ENCODE data around the gene CLECL1.

GRCh38 chr12:9730591-9730990 is 2.3 kb downstream of the CLECL1 start:
- TF ChIP-seq, protein P1, sequence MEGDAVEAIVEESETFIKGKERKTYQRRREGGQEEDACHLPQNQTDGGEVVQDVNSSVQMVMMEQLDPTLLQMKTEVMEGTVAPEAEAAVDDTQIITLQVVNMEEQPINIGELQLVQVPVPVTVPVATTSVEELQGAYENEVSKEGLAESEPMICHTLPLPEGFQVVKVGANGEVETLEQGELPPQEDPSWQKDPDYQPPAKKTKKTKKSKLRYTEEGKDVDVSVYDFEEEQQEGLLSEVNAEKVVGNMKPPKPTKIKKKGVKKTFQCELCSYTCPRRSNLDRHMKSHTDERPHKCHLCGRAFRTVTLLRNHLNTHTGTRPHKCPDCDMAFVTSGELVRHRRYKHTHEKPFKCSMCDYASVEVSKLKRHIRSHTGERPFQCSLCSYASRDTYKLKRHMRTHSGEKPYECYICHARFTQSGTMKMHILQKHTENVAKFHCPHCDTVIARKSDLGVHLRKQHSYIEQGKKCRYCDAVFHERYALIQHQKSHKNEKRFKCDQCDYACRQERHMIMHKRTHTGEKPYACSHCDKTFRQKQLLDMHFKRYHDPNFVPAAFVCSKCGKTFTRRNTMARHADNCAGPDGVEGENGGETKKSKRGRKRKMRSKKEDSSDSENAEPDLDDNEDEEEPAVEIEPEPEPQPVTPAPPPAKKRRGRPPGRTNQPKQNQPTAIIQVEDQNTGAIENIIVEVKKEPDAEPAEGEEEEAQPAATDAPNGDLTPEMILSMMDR (IDR thresholded peaks at IDR 0.05; ENCODE audit: extremely low read depth in 1 of 2, insufficient read depth in 1 of 2, low read depth in 1 of 2, low read length in 2 of 2), result no peak
- TF ChIP-seq POLR2AphosphoS5 (IDR thresholded peaks at IDR 0.05; ENCODE audit: insufficient read depth, low read depth, low read length), result no peak
